ENCODE measurements around the gene FAF1.

DNA sequence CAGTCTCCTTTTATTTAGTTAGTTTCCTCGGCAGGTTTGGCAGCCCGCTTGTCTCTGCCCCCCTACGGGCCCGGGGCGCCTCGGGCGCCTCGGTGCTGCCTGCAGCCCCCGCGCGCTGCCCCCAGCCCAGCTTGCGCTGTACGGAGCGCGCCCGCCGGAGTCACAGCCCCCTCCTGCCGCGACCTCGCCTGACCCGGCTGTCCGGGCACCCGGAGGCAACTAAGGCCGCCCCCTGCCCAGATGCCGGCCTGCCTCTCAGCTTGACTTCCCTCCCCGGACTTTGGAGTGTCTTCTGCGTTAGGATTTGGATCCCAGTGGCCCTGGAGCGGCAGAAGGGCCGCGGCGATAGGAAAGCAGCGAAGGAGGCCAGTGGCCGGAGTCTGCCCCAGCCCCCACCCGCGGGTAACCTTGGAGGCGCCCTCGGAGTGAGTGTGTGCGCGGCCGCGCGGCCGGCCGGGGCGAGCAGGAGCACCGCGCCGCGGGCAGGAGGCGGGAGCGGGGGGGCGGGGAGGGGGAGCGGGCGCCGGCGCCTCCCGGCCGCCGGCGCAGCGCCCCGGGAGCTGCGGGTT, 17.6 kb upstream of the FAF1 start:
- no peak for TF ChIP-seq EZH2 (IDR thresholded peaks at IDR 0.05; ENCODE audit: borderline replicate concordance, low read depth, low read length, poor library complexity, severe bottlenecking)
- TF ChIP-seq, protein P1, sequence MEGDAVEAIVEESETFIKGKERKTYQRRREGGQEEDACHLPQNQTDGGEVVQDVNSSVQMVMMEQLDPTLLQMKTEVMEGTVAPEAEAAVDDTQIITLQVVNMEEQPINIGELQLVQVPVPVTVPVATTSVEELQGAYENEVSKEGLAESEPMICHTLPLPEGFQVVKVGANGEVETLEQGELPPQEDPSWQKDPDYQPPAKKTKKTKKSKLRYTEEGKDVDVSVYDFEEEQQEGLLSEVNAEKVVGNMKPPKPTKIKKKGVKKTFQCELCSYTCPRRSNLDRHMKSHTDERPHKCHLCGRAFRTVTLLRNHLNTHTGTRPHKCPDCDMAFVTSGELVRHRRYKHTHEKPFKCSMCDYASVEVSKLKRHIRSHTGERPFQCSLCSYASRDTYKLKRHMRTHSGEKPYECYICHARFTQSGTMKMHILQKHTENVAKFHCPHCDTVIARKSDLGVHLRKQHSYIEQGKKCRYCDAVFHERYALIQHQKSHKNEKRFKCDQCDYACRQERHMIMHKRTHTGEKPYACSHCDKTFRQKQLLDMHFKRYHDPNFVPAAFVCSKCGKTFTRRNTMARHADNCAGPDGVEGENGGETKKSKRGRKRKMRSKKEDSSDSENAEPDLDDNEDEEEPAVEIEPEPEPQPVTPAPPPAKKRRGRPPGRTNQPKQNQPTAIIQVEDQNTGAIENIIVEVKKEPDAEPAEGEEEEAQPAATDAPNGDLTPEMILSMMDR (conservative IDR thresholded peaks at IDR 0.05; ENCODE audit: low read depth, low read length): no peak
